ENCODE measurements around the gene CDH10.

The CDH10 gene

DNA sequence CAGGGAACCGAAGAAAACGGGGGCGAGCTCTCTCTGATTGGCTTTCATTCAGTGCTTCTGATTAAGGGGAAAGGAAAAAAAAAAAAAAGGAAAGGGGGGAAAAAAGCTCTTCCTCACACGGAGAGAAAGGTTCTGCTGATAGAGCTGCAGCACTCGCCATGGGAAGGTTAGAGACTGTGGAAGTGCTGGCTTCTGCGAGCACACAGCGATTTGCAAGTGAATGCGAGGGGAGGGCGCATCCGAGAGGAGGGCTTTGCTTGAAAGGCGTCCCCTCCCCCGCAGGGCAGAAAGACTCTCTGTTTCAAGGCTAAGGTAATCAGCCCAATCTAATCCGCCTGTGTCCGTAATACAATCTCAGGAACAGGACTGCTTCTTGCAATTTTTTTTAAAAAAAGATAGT, at the start of gene CDH10:
Gene CDH10 (minus strand): TSS at position 218 of the 400 bp plus-strand sequence. CDS start 51,488 bp downstream, outside the sequence.
- DNase-seq (ENCODE audit: low read depth) = no peak

DNA sequence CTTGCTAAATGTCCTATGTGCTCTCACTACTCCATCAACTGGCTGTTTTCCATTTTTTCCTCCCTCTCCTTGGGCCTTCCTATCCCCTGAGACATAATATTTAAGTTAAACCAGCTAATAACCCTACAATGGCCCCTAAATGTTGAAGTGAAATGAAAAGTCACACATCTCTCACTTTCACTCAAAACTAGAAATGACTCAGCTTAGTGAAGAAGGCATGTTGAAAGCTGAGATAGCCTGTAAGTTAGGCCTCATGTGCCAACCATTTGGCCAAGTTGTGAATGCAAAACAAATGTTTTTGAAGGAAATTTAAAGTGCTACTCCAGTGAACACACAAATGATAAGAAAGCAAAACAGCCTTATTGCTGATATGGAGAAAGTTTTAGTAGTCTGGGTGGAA, 48.8 kb upstream of the CDH10 start:
- DNase-seq (ENCODE audit: low read depth) = no peak

GRCh38 chr5:24691074-24691473, 46.3 kb upstream of the CDH10 start:
- no peak for DNase-seq (ENCODE audit: low read depth)

DNA sequence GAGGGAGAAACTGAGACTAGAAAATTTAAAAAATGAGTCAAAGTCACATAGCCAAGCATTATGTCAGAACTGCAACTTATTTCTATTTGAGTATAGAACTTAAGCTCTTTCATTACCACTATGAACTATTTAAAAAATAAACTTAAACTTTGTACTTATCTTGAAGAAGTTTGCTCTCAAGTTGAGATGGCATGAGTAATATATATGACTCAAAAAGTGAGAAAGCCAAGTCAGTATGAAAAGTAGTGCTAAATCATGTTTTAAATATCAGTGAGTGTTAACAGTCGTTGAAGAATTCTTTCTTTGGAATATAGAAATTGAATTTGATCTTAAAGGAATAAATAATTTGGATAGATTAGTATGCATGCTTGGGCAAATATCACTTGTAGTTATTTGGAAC, 36.3 kb upstream of the CDH10 start:
- DNase-seq (ENCODE audit: low read depth) = no peak

GRCh38 chr5:24668050-24668449, 23.3 kb upstream of the CDH10 start:
- DNase-seq (ENCODE audit: low read depth) = no peak

GRCh38 chr5:24649531-24649930, 4.8 kb upstream of the CDH10 start:
- no peak for DNase-seq (ENCODE audit: low read depth)

DNA sequence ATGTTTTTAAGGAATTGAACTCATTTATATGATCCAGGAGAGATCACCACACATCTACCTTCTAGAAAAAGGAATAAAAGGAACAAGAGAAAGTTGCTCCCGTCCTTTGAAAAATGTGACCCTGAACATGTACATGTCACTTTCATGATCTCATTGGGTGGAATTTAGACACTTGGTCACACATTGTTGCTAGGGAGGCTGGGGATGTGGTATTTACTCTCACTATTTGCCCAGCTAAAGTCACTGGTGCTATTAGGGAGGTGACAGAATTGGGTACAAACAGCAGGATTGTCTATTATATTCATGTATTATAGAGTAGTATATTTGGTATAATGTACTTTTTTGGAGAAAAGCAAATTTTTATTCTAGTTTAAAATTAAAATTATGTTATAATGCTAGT, 2.1 kb upstream of the CDH10 start:
- DNase-seq (ENCODE audit: low read depth) = no peak

DNA sequence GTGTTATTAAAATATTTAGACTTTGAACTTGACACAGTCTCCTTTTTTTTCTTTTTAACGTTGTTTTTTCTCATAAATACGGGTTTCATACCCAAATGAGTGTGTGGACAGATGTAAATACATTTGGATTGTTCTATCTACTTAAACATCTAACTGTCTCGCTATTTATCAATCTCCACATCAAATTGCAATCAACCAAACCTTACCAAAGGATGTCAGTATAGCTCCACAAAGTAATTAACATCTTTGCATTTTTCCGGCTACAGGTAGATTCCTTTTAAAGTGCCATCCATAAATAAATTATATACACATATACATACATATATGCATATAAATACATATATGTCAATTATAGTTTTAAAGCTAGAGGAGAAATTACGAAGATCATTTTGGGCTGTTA, 705 bp upstream of the CDH10 start:
- no peak for DNase-seq (ENCODE audit: low read depth)

DNA sequence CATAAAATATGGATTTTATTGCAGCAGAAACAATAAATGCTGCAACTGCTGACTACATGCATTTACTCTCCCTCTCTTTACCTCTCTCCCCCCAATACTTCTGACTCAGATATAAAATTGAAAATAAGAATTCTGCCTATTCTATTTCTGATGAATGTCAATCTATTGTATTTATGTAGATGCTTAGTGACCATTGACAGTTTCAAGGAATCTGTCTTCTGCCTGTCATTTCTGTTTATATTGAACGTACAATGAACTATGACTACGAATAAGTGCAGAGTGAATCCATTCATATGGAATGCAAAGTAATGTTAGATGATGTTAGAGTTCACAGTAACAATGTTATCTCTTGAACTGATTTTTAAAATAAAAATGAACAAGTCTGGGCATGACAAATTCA, 898 bp downstream of the CDH10 start:
- no peak for DNase-seq (ENCODE audit: low read depth)

GRCh38 chr5:24643156-24643555, 1.6 kb downstream of the CDH10 start:
- DNase-seq (ENCODE audit: low read depth) = no peak

- DNase-seq (ENCODE audit: low read depth) = no peak
These were observed 2.8 kb downstream of the CDH10 start for GRCh38 chr5:24642022-24642421.

DNA sequence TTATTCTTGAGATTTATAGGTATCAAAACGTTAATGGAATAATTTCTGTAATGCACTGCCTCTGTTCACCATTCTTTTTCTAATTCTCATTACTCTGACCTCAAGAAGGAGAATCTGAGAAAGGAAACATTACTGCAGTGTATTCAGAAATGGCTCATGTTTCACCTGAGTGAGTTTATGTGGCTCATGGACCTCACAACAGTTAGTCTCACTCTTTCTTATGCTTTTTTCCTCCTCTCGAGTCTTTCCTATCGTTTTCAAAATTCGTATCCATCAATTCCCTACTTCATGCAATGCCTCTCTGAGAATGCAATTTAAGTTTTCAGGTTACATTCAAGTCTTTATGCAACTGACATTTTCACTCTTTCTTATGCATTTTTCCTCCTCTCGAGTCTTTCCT, 9.6 kb downstream of the CDH10 start:
- DNase-seq (ENCODE audit: low read depth) = no peak

DNA sequence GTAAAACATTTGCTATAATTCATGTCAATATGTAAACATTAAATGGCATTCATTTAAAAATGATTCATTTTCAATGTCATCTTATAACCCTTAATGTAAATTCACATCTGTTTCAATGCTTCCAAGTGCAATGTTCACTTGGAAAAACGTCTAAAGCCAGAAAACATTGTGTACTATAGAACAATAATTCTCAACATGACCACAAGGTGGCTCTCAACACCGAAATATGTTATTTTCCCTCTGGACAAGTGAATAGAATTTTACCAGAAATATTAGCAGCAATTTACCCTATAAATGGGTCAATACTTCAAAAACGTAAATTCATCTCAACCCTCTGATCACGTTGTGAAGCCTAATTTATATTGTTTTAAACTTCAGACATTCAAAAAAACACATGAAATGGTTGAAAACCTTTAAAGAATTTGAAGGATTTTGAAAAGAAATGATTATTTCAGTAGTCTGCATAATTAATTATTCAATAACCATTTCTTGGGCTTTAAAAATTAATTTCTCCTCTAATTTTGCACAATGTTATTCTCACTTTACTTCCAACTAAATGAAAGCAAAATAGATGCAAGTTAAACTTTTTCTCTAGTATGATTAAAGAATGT, 11.0 kb downstream of the CDH10 start:
- DNase-seq (ENCODE audit: low read depth) = no peak

DNA sequence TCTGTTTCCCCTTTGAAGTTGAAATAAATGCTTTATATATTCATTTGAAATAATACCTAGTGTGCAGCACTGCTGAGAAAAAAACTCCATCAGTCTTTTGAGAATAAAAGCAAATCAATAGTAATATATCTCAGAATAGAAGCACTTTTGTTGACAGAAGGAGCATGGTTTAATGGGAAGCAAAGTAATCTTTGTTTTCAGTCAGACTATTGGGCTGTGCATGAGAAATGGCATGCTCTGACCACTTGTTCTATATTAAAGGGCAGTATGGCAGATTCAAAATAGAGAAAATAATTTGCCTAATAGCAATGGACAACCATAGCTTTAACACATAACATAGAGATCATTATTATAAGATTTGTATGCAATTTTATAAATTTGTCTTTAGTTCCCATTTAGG, 12.4 kb downstream of the CDH10 start:
- DNase-seq (ENCODE audit: low read depth) = no peak

DNA sequence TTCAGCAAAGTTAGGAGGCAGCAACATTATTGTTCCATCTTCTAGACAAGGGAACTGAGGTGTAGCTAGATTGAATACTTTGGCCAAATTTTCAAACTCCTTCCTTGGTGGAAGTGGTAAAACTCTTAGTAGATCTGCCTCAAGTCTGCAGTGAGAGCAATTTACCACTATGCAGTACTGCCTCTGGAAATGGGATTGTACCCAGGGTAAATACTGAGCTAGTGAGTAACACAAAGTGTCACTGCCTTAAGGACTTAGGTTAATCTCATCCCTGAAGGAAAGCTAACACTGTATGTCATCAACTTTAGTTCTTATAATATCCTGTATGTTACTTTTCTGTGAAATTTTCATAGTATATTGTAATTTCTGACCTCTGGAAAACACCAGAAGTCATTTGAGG, 13.9 kb downstream of the CDH10 start:
- no peak for DNase-seq (ENCODE audit: low read depth)

- no peak for DNase-seq (ENCODE audit: low read depth)
These were observed 15.0 kb downstream of the CDH10 start for GRCh38 chr5:24629798-24630197.

- no peak for DNase-seq (ENCODE audit: low read depth)
These were observed 19.9 kb downstream of the CDH10 start for GRCh38 chr5:24624872-24625271.

GRCh38 chr5:24623624-24624023, 21.2 kb downstream of the CDH10 start:
- DNase-seq (ENCODE audit: low read depth) = no peak

- no peak for DNase-seq (ENCODE audit: low read depth)
These were observed 21.7 kb downstream of the CDH10 start for GRCh38 chr5:24623031-24623430.

DNA sequence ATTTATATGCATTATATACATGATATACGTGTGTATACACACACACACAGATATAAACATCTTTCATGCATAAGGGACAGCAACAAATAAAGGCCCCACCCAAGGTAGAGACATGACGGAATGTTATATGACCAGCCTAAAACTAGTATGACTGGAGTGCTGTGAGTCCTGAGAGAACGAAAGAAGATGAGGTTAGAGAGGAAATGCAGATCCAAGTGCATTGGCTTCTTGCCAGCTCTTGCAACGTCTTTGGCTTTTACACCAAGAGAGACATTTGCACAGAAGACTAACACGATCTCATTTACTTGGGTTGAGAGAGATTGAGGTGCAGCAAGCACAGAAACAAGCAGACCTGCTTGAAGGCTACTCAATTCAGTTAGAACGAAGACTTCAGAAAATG, 23.0 kb downstream of the CDH10 start:
- DNase-seq (ENCODE audit: low read depth) = no peak

GRCh38 chr5:24616566-24616965, 28.2 kb downstream of the CDH10 start:
- no peak for DNase-seq (ENCODE audit: low read depth)

DNA sequence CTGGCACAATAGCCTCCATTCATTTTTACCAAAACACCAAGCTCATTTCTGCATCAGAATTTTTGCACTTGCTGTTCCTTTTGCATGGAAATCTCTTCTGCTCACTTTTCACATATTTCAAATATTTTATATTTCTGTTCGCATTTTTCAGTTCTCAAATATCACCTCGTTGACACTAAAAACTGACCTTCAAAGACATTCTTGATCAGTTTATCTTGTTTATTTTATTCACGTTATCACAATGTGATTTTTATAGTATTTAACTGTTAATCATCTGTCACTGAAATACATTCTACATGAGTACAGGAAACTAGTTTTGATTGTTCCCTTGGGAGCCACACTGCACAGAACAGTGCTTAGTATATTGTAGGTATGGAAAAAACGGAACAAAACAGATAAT, 29.6 kb downstream of the CDH10 start:
- no peak for DNase-seq (ENCODE audit: low read depth)

DNA sequence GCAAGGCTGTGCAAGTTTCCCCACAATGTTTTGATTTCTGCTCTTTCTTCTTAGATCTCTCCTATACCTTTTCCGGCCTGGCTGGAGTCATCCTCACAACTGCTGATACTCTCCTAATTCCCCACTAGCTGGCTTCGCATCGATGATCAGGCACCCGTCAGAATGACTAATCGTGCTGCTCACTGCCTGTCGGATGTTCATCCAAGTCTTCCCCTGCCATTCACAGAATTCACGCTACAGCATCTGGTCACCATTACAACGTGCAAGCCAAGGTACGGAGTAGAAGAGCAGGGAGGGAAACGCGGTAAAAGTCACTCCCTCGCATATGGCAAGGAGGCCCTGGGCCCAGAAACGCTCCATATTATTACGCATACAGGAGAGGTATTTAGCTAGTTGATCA, 35.1 kb downstream of the CDH10 start:
- no peak for DNase-seq (ENCODE audit: low read depth)

DNA sequence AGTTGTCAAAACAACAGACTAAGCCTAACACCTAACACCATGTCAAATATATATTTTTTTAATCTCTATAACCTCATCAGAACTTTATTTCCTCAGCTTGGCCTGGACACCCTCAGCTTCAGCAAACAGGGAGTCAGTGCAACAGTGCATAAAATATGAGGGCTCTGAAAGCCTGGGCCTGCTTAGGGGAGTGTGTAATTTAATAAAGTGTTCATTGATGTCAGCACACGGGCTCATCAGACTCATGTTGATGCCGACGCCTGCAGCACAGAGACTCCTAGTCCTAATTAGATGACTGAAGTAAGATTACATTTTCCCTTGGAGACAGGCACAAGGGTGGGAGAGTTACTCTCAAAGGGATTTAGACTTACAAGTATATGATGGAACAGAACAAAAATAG, 37.8 kb downstream of the CDH10 start:
- DNase-seq (ENCODE audit: low read depth) = no peak

DNA sequence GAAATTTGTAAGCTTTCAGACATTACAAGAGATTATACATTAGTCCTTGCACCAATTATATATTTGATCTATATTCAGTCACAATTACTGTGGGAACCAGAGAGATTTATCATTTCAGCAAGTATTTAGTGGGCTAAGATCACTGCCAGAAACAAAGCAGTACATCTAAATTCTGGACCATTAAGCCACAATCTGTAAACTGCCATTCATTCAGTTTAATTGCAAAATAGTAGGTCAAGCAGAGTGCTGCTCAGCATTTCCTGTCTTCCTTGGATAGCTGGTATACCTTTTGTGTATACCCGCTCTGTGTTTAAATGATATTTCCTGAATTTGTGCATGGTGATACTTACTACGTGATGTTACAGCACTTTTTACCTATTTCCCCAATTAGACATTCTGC, 42.6 kb downstream of the CDH10 start:
- DNase-seq (ENCODE audit: low read depth) = no peak
